NCI-H2171 treated with DMSO at 0.1 percent for 48 hours (cell line): ENCODE data around the gene ZNF641.

Experiments used
- DNase-seq: peaks from one replicate; lab custom pipeline; 2025; lab: John Stamatoyannopoulos, UW

The ZNF641 gene

DNA sequence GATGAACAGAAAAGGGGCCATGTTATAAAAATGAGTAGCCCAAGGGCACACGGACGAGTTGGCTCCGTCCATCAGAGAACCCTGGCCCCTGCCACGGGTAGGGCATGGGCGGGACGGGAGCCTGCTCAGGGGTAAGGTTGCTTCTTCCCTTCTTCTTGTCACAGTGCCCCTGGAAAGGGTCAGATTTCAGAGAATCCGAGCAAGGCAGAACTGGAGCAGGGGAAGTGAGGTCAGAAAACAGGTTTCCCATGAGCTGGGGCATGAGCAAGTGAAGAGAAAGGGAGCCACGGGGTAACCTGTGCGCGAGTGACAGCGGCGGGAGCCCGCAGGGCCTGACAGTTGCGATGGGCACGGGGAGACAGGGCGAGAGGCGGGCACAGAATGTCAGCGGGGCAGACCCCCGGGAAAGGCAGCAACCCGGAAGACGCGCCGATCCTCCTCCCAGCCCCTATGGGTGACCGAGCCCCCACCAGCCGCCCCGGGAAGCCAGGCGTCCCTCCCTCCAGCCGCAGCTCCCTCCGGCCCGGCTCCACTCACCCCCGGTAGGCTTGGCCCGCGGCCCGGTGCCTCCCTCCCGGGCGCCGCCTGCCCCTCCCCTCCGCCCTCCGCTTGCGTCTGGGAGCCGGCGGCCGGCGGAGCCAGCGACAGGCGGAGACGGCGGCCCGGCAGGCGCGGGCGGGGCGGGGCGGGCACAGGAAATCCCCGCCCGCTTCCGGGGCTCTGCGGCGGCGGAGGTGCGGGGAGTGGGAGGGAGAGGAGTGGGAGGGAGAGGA, at the start of gene ZNF641:
ZNF641 (minus strand) TSS at position 671 of the 773 bp plus-strand sequence. CDS start 2,829 bp downstream, outside the sequence.
- DNase-seq, result peak; percentile 60

DNA sequence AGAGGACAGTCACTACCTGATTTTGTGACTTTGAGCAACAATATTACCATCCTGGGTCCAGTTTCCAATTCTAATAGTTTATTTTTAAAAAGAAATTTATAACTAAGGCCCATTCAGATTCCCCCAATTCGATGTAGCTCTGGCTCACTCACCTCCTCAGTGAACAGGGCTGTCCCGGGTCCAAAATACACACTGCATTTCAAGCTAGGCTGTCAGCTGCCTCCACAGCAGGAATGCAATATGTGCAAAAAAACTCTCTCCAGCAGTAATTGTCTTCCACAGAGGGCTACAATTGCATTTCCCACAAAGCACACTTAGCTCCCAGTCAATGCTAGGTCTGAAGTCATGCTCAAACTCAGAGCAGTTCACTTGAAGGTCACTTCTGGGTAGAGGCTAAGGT, 39.3 kb upstream of the ZNF641 start:
- DNase-seq, result no peak

GRCh38 chr12:48389409-48389808, 38.7 kb upstream of the ZNF641 start:
- no peak for DNase-seq

DNA sequence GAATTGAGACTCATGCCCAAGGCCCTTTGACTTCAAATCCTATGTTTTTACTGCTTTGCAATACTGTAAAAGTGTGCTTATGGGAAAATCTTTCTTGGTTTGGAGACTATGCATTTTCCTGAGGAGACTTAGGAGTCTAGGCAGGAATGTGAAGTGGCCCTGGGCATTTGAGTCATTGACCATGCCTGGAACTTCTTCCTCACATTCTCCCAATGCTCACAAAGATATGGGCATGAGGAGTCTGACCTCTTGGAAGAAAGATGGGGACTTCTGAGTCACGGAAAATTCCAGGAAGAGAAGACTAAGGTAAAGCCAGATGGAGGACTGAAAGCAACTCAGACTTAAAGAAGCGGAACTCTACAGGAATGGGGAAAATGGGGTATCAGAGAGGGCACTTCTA, 38.2 kb upstream of the ZNF641 start:
- DNase-seq, result no peak

DNA sequence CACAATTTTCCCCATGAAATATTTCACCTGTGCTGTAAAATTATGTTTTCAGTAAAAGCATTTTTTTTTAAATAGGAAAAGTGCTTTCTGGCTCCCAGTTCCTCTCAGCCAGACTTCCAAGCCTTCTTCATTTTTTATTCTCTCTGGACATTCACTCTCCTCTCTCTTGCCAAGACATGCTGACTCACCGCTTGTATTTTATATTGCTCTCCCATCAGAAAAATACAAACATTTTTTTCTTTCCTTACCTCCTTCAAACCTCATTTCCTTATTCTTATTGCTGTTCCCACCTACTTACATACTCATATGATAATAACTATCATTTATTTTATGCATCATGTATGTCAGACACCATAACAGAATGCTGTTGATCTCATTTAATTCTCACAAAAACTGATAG, 37.7 kb upstream of the ZNF641 start:
- no peak for DNase-seq

DNA sequence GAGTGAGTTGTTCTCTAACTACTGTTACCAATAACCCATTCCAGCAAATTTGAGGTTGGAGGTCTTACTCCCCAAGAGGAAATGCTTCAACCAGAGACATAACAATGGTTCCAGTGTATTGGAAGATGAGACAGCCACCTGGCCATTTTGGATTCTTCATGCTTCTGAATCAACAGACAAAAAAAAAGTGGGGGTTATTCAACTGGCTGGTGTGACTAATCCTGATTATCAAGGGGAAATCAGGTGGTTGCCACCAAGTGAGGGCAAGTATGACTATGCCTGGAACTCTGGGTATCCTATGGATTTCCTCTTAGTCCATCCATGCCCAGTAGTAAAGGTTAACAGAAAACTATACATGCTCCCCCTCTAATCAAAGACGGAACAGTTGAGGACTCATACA, 29.9 kb upstream of the ZNF641 start:
- no peak for DNase-seq

DNA sequence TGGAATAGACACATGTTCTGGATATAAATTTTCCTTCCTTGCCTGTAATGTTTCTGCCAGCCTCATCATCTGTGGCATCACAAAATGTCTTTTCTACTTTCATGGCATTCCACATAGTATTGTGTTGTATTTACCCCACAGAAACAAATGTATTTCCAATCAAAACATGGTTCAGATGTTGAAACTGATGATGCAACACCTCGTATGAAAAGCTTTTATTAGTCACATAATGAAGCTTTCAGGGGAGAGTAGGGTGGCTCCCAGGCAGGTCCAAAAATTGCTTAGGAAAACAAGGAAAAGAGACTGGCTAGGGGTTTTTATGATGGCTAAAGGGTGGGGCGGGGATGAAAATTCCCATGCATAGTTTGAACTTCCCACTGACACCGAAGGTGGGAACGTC, 29.1 kb upstream of the ZNF641 start:
- DNase-seq, result no peak

DNA sequence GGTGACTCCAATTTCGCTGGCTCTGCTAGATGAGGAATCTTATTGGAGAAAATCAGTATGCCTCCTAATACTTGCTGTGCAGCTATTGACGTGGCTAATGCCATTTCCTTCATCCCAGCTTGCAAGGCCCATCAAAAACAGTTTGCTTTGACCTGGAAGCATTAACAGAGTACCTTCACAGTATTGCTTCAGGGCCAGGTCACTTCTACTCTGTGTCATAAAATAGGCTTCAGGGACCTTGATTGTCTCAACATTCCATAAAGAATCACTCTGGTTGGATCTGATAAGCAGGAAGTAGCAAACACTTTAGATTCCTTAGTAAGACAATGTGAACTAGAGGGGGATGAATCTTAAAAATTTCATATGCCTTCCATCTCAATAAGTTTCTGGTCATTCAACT, 26.9 kb upstream of the ZNF641 start:
- DNase-seq, result no peak

GRCh38 chr12:48374164-48374563, 23.4 kb upstream of the ZNF641 start:
- no peak for DNase-seq

- DNase-seq, result no peak
Observed at GRCh38 chr12:48366131-48366530, 15.4 kb upstream of the ZNF641 start.

- DNase-seq, result no peak
Observed at GRCh38 chr12:48361664-48362339, 11.1 kb upstream of the ZNF641 start.

DNA sequence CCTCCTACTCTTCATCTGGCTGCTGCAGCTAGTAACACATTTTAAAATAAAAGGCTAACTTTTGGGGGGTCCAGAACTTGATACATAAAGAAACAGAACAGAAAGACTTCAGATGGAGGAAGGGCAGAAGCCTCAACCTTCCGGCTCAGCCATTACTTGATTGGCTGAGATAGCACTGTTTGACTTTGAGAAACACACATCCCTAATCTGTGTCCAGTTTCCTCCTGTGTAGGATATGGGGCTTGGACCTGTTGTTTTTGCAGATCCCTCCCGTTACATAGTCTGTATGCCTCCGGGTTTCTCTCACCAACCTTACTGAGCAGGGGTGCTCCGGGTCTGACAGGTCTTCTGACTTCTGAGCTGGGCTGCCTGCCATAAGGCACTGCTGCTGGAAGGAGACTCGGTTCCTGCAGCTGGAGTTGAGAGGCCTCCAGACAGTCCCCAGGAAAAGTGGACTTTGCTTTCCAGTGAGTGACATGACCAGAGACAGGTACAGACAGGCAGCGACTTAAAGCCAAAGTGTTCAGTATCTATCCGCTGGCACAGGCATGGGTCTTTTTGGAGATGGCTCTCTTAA, 8.3 kb upstream of the ZNF641 start:
- no peak for DNase-seq

DNA sequence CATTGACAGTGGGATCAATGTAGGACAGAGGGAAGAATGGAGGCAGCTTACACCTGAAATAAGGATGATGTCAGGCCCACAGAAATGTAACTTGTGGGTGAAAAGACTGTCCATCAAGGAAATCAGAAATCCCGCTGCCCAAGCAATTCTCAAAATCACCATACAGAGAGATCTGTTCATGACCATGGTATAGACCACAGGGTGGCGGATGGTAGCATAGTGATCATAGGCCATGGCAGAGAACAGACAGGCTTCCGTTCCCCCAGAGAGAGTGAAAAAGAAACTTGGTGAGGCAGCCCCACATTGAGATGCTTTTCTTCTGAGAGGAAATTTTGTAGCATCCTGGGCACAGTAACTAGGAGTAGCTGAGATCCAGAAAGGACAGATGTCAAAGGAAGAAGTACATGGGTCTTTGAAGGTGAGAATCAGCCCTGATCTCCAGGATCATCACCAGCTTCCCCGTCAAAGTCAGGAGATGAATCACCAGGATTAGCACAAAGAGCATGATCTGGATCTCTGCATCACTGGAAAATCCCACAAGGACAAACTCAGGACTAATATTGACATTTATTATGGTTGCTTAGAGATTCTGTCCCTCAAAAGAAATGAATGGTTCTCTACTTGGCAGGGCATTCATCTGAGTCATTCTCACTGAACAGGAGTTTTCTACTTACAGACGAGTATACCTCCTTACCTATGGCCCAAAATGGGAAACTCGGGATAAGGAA, 5.5 kb upstream of the ZNF641 start:
- no peak for DNase-seq

GRCh38 chr12:48352157-48352760, 1.5 kb upstream of the ZNF641 start:
- DNase-seq, result no peak

- DNase-seq, result peak; percentile 59
Observed at GRCh38 chr12:48351022-48351708, 446 bp upstream of the ZNF641 start.

GRCh38 chr12:48349471-48349870, 1.2 kb downstream of the ZNF641 start:
- DNase-seq, result no peak

- DNase-seq, result no peak
Observed at GRCh38 chr12:48342980-48343379, 7.7 kb downstream of the ZNF641 start.

DNA sequence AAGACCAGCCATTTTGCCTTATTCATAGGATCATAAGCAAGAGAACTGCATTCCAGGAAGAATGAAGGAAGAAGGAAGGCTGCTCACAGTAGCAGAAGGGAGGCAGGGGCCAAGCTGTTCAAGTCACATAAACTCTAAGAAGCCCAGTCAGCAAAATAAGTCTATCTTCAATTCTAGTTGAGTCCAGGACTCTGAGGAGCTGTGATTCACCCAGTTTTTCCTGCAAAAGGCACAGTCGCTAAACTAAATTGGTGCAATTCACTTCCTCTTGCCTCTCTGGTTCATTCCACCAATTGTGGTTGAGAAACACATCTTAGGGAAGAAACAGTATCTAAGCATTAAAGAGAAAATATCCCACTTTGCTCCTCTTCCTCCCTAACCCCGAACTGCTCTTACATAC, 9.8 kb downstream of the ZNF641 start:
- no peak for DNase-seq

DNA sequence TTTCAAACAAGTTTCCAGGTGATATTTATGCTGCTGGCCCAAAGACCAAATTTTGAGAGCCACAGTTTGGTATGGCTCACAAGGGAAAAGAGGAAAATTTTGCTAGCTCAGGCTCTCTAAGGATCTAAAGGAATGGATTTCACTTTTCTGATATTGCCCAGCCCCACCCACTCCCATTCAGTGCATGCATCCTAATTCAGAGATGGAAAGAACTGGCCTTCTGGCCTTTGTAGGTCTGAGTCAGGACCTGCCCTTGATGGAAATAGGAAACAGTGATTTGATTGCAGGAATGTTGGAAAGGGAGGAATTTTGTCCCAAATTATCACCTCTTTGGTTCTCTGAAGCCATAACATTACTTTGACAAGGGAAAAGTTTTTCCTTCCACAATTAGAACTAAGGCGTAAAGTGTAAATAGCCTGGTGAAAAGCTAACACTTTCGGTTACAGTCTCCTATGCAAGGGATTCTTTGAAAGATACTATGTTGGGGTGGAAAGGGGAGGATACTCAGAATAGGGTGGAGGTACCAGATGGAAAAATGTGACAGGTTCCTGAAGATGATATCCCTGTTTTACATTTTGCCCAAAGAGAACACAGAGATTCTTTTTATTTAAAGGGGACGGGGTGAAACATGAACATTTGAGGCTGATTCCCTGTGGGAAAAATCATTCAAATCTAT, 11.1 kb downstream of the ZNF641 start:
- DNase-seq, result no peak

DNA sequence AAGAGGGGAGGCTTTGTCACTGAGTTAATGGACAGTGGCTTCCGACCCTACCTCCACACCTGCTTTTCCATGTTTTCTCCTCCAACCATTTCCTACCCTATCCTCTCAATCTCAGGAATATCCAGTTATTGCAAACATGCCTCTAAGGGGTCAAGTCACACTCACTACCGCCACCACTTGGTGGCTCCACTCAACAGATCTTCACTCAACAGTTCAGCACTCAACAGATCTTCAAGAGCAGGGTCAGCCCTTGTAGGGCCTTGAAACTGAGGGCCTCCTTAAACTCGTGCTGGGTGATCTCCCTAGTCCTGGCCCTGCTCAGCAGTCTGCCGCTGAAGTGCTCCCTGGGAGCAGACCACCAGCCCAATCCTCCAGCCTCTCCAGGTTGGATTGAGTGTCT, 14.2 kb downstream of the ZNF641 start:
- DNase-seq, result no peak

- no peak for DNase-seq
Observed at GRCh38 chr12:48336061-48336460, 14.7 kb downstream of the ZNF641 start.
